ENCODE measurements around the gene SKAP2. TPM values are rescaled to one million over a fixed set of nuclear protein-coding genes. Genes with fewer than 3 reads are reported as not detected.

The SKAP2 gene
- total RNA-seq, 1 experiment from 2014 or later = 3.2 TPM

DNA sequence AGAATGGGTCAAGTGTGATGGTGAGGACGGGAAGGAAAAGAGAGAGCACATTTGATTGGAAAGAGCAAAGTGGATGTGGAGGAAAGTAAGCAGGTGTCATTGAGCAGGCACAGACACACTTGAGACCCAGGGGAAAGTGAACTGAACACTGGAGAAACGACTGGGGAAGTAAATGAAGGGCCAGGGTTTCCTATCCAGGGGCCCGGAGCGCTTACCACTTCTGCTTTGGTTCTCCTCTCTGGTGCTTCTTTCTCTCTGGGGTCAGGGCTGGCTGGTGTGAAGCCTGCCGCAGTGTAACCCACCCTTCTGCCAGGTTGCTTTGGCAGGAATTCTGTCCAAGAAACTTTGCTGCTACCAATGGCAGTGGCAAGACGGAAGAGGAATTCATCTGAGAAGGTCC is 219.3 kb downstream of the SKAP2 start:
- no peak for DNase-seq
- no peak overlapping the region for H4K91ac ChIP-seq (ENCODE audit: insufficient read length, low read depth, low read length)
- H3K56ac ChIP-seq (ENCODE audit: insufficient read length, low read depth, low read length) = no peak overlapping the region
- peaks cover 1% of the 10 kb centered on the region for H3K27me3 Mint-ChIP-seq (ENCODE audit: low read depth)
- H3K18ac ChIP-seq (ENCODE audit: insufficient read length, low read depth, low read length) = no peak overlapping the region
- no peak overlapping the region for H3K27ac ChIP-seq (ENCODE audit: insufficient read length, low read depth, low read length)
- H3K4ac ChIP-seq (ENCODE audit: low read depth, low read length) = no peak overlapping the region
- H3K4me1 ChIP-seq (ENCODE audit: insufficient read depth, low read length) = no peaks in the 10 kb centered on the region
- H3K27ac Mint-ChIP-seq = no peak overlapping the region
- H2AK5ac ChIP-seq (ENCODE audit: insufficient read length, low read length) = no peak overlapping the region
- H2BK12ac ChIP-seq (ENCODE audit: insufficient read length, low read depth, low read length) = no peak overlapping the region
- H2BK20ac ChIP-seq (ENCODE audit: low read depth, low read length, poor library complexity, severe bottlenecking) = no peak overlapping the region
- no peak overlapping the region for H4K8ac ChIP-seq (replicated peaks; ENCODE audit: insufficient read length, low read depth, low read length)
- H3K9me3 Mint-ChIP-seq = no peaks in the 10 kb centered on the region
- H3K14ac ChIP-seq (ENCODE audit: insufficient read depth, low read length) = no peak overlapping the region
- no peak overlapping the region for H3K9ac ChIP-seq (ENCODE audit: extremely low read depth, insufficient read length, low read length)
- no peaks in the 10 kb centered on the region for H3K27me3 ChIP-seq (ENCODE audit: insufficient read depth, low read length)
- no peaks in the 10 kb centered on the region for H3K23me2 ChIP-seq (ENCODE audit: insufficient read length, low read depth, low read length, poor library complexity, severe bottlenecking)
- no peak overlapping the region for H3K4me3 Mint-ChIP-seq
- no peaks in the 10 kb centered on the region for H4K20me1 ChIP-seq (ENCODE audit: control insufficient read depth, insufficient read depth, insufficient read length)
- H3K4me1 Mint-ChIP-seq = peaks cover 3 to 4% of the 10 kb centered on the region in 2 experiments; a peak in 1 of 4 replicates
- no peak overlapping the region for H2AFZ ChIP-seq (ENCODE audit: low read length)
- H3K79me2 ChIP-seq (ENCODE audit: insufficient read depth, low read length) = no peaks in the 10 kb centered on the region
- no peak overlapping the region for H3K4me2 ChIP-seq (ENCODE audit: insufficient read depth, insufficient read length, low read length)
- no peaks in the 10 kb centered on the region for H3K79me1 ChIP-seq (ENCODE audit: insufficient read depth, low read depth, low read length, poor library complexity, severe bottlenecking)
- no peaks in the 10 kb centered on the region for H3K36me3 Mint-ChIP-seq (ENCODE audit: insufficient read depth in 1 of 3, low read depth in 3 of 3)
- no peak overlapping the region for H3T11ph ChIP-seq (ENCODE audit: low read length)
- TF ChIP-seq CTCF (conservative IDR thresholded peaks at IDR 0.05) = no peak
- H3K23ac ChIP-seq (ENCODE audit: insufficient read length, low read depth, low read length) = no peak overlapping the region
- no peak overlapping the region for H2BK120ac ChIP-seq (ENCODE audit: low read depth, low read length, poor library complexity, severe bottlenecking)
- H2BK15ac ChIP-seq (ENCODE audit: low read depth, low read length) = no peak overlapping the region
- no CpG with 5 or more reads among the region's 6 CpGs for WGBS (ENCODE audit: extremely low coverage, insufficient read length, low lambda C conversion rate)
- H2BK5ac ChIP-seq (ENCODE audit: insufficient read length, low read length) = no peak overlapping the region
- no peaks in the 10 kb centered on the region for H3K9me3 ChIP-seq (ENCODE audit: control insufficient read depth, low read depth, low read length)
- H4K5ac ChIP-seq (ENCODE audit: insufficient read length, low read depth, low read length) = no peak overlapping the region

Measured in H9 (cell line).